Hepatocyte (in vitro differentiated cells): Measurements from ENCODE around the gene UBE2J2. TPM values are rescaled to one million over a fixed set of nuclear protein-coding genes. Genes with fewer than 3 reads are reported as not detected.

ENCODE experiments used
- DNase-seq: peaks from one replicate; pipeline ENCODE4 v3.0.0-alpha.2; 2016; ENCODE audit warnings: low spot score
- H2AFZ ChIP-seq: fragments of 200-600 bp; sonication (generic); 2 replicates; pipeline ENCODE4 v1.6.0; 2016; ENCODE audit warnings: antibody characterized with exemption, mild to moderate bottlenecking
- H3K27ac ChIP-seq: fragments of 200-600 bp; sonication (generic); 2 replicates; pipeline ENCODE4 v1.5.1; 2016; ENCODE audit warnings: mild to moderate bottlenecking
- H3K27me3 ChIP-seq: fragments of 200-600 bp; sonication (generic); 2 replicates; pipeline ENCODE4 v1.6.1; 2016
- H3K36me3 ChIP-seq: fragments of 200-600 bp; sonication (generic); replicated peaks from 2 replicates; pipeline ENCODE4 v1.5.1; 2016; ENCODE audit warnings: low read depth; ENCODE audit not compliant: insufficient read depth
- H3K4me1 ChIP-seq: fragments of 200-600 bp; sonication (generic); 2 replicates; pipeline ENCODE4 v1.5.1; 2016; ENCODE audit warnings: mild to moderate bottlenecking, moderate library complexity; ENCODE audit not compliant: insufficient read depth
- H3K4me2 ChIP-seq: fragments of 200-600 bp; sonication (generic); 2 replicates; pipeline ENCODE4 v1.6.0; 2016
- H3K4me3 ChIP-seq: fragments of 200-600 bp; sonication (generic); 2 replicates; pipeline ENCODE4 v1.5.1; 2016; ENCODE audit warnings: mild to moderate bottlenecking
- H3K79me2 ChIP-seq: fragments of 200-600 bp; sonication (generic); 2 replicates; pipeline ENCODE4 v1.6.0; 2017; ENCODE audit warnings: mild to moderate bottlenecking
- H3K9me2 ChIP-seq: fragments of 200-600 bp; sonication (generic); replicated peaks from 2 replicates; pipeline ENCODE4 v1.6.0; 2017; ENCODE audit warnings: mild to moderate bottlenecking; ENCODE audit not compliant: insufficient read depth
- H3K9me3 ChIP-seq: fragments of 200-600 bp; sonication (generic); 2 replicates; pipeline ENCODE4 v1.5.1; 2016; ENCODE audit warnings: low read depth, mild to moderate bottlenecking
- H4K20me1 ChIP-seq: fragments of 200-600 bp; sonication (generic); 2 replicates; pipeline ENCODE4 v1.6.0; 2016; ENCODE audit warnings: mild to moderate bottlenecking; ENCODE audit not compliant: insufficient read depth, poor library complexity, severe bottlenecking
- CTCF ChIP-seq: fragments of 200-600 bp; sonication (generic); IDR thresholded peaks from 2 replicates; pipeline ENCODE4 v1.5.1; 2016; ENCODE audit warnings: antibody characterized with exemption, mild to moderate bottlenecking; ENCODE audit not compliant: poor library complexity
- EZH2 ChIP-seq: fragments of 200-600 bp; sonication (generic); IDR thresholded peaks from 2 replicates; pipeline ENCODE4 v1.6.1; 2016; ENCODE audit warnings: antibody characterized with exemption, mild to moderate bottlenecking, borderline replicate concordance
- EZH2phosphoT487 ChIP-seq: fragments of 200-600 bp; sonication (generic); IDR thresholded peaks from one replicate; pipeline ENCODE4 v1.6.1; 2018; ENCODE audit warnings: antibody characterized with exemption, mild to moderate bottlenecking, low read depth, moderate library complexity; ENCODE audit not compliant: unreplicated experiment, severe bottlenecking
- WGBS: methylation state at CpG from one replicate; pipeline ENCODE4 v1.1.6; 2016; ENCODE audit warnings: low lambda C conversion rate; ENCODE audit errors: missing lambda C conversion rate; 5-methylcytosine and 5-hydroxymethylcytosine counted together
- polyA plus RNA-seq: library from polyadenylated mRNA; unstranded; fragments of >200 nt; fragmentation: Nextera tagmentation; extraction: Ambion mirVana; gene quantifications from 2 replicates; pipeline ENCODE4 v1.2.1, GENCODE V29; 2016
- total RNA-seq: library from RNA; depleted of rRNA; stranded (reverse); fragments of >200 nt; gene quantifications from 2 replicates; pipeline ENCODE4 v1.2.3, GENCODE V29; 2014

UBE2J2 gene
- total and polyA plus RNA-seq, 2 experiments from 2014 or later: 31.7 to 66.7 TPM

- 94% methylated on average over 35 of the region's 37 CpGs for WGBS
- no peak overlapping the region for H3K27ac ChIP-seq
- H3K9me2 ChIP-seq: no peaks in the 10 kb centered on the region
- H3K27me3 ChIP-seq: no peaks in the 10 kb centered on the region
- H2AFZ ChIP-seq: no peak overlapping the region
- H4K20me1 ChIP-seq: peaks cover 4% of the 10 kb centered on the region
- H3K4me2 ChIP-seq: no peak overlapping the region
- DNase-seq: no peak
- TF ChIP-seq CTCF (no peak), EZH2 (no peak), EZH2phosphoT487 (no peak)
- no peak overlapping the region for H3K4me3 ChIP-seq
- no peaks in the 10 kb centered on the region for H3K9me3 ChIP-seq
- peaks cover 17% of the 10 kb centered on the region for H3K4me1 ChIP-seq
- no peaks in the 10 kb centered on the region for H3K36me3 ChIP-seq
- H3K79me2 ChIP-seq: peaks cover 44% of the 10 kb centered on the region
These were observed 40.0 kb upstream of the UBE2J2 start for GRCh38 chr1:1313500-1314236.

- no peak for TF ChIP-seq CTCF
- Histone ChIP-seq H3K4me3 (no peak overlapping the region), H3K27ac (no peak overlapping the region), H3K36me3 (no peaks in the 10 kb centered on the region), H3K9me2 (no peaks in the 10 kb centered on the region), H3K4me1 (peaks cover 12% of the 10 kb centered on the region), H4K20me1 (peaks cover 4% of the 10 kb centered on the region), H2AFZ (no peak overlapping the region), H3K27me3 (no peaks in the 10 kb centered on the region), H3K9me3 (no peaks in the 10 kb centered on the region), H3K79me2 (peaks cover 40% of the 10 kb centered on the region), H3K4me2 (no peak overlapping the region)
- 97% methylated on average over 44 of the region's 49 CpGs for WGBS
- no peak for DNase-seq
These were observed 39.0 kb upstream of the UBE2J2 start for GRCh38 chr1:1312450-1313314.

- Histone ChIP-seq H3K27ac (no peak overlapping the region), H3K9me2 (no peaks in the 10 kb centered on the region)
These were observed 37.8 kb upstream of the UBE2J2 start for GRCh38 chr1:1311107-1312104.

More at GRCh38 chr1:1311107-1312104, 37.8 kb upstream of the UBE2J2 start:
- peaks cover 4% of the 10 kb centered on the region for H4K20me1 ChIP-seq
- no peak for DNase-seq
- no peak overlapping the region for H3K4me2 ChIP-seq
- TF ChIP-seq CTCF (no peak), EZH2phosphoT487 (no peak), EZH2 (no peak)
- H3K4me1 ChIP-seq: peaks cover 16% of the 10 kb centered on the region
- no peak overlapping the region for H2AFZ ChIP-seq
- no peaks in the 10 kb centered on the region for H3K36me3 ChIP-seq
- no peaks in the 10 kb centered on the region for H3K27me3 ChIP-seq
- H3K79me2 ChIP-seq: peaks cover 37% of the 10 kb centered on the region
- H3K9me3 ChIP-seq: no peaks in the 10 kb centered on the region
- WGBS: 93% methylated on average over 21 of the region's 22 CpGs
- no peak overlapping the region for H3K4me3 ChIP-seq
